ENCODE measurements around the gene NCOA1.

GRCh38 chr2:24577481-24577880 is 86.4 kb downstream of the NCOA1 start:
- TF ChIP-seq TBL1XR1 (IDR thresholded peaks at IDR 0.05; ENCODE audit: low read depth, low read length) (peak; percentile 90), CTCF (IDR thresholded peaks at IDR 0.05 in 2 of 3, conservative IDR thresholded peaks at IDR 0.05 in 1 of 3; ENCODE audit: control insufficient read depth in 2 of 3, extremely low read depth in 1 of 3, insufficient read depth in 1 of 3, low read depth in 3 of 3, low read length in 3 of 3) (no peak), EGR1 (IDR thresholded peaks at IDR 0.05; ENCODE audit: borderline replicate concordance in 1 of 2, low read depth in 2 of 2, low read length in 2 of 2) (no peak), MTA3 (IDR thresholded peaks at IDR 0.05; ENCODE audit: borderline replicate concordance, low read length) (peak; percentile 88), NR2C1 (IDR thresholded peaks at IDR 0.05) (no peak), HDGF (IDR thresholded peaks at IDR 0.05) (no peak), EP300 (IDR thresholded peaks at IDR 0.05; ENCODE audit: borderline replicate concordance in 1 of 2, control insufficient read depth in 1 of 2, low read depth in 2 of 2, low read length in 2 of 2) (peak; percentile 89 to 93), REST (IDR thresholded peaks at IDR 0.05; ENCODE audit: low read depth, low read length) (no peak; the same call in 1 of the 2 replicates), MAX (IDR thresholded peaks at IDR 0.05; ENCODE audit: low read depth, low read length) (no peak)

Data from GM12878 (cell line).